GM18858 (cell line): Measurements from ENCODE around the gene GPR137B.

ENCODE experiments used
- ATAC-seq: cut with Tn5 transposase; IDR thresholded peaks from one replicate; pipeline ENCODE4 v1.9.1; 2021; ENCODE audit not compliant: unreplicated experiment

Gene GPR137B

DNA sequence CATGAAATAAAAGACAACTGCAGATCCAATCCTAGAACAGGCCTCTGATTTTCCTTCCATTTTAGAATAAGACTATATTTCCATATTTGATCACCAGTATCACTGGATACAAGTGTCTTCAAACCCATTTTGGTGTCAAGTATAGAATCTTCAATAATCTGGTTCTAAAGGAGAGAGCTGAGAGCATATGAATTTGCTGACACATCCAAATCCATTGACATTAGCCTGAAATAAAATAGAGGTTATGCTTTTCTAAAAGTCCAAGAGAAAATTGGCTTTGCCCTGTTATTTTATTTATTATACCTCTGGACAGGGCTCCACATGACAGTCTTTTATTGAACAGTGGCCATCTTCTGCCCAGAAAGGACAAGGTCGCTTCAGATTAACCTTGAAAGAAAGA lies 110.8 kb downstream of the GPR137B start:
- ATAC-seq: no peak

DNA sequence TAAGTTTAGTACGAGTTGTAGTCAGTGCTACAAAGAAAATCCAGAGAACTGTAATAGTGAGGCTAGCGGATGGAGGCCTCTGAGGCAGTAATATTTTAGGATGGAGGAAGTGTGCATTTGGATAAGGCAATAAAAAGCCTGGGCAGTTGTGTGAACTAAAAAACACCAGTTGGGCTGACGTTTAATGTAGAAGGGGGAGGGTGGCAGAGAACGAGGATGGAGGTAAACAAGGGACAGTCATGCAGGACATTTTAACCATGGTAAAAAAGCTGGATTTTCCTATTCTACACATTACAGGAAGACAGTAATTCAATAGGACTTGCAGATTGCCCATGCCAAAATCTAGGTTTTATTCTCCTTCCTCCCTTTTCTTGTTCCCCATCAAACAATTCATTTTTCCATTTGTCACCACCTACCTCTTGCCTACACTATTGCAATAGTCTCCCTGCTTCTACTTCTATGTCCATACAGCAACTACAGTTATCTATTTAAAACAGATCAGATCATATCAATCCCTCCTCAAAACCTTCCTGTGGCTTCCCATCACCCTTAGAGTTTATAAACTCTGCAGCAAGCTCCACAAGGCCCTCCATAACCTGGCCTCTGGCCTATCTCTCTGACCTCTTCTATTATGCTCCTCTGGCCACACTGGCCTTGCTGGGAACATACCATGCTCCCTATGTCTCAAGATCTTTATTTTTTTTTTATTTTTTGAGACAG lies 111.7 kb downstream of the GPR137B start:
- ATAC-seq: no peak

DNA sequence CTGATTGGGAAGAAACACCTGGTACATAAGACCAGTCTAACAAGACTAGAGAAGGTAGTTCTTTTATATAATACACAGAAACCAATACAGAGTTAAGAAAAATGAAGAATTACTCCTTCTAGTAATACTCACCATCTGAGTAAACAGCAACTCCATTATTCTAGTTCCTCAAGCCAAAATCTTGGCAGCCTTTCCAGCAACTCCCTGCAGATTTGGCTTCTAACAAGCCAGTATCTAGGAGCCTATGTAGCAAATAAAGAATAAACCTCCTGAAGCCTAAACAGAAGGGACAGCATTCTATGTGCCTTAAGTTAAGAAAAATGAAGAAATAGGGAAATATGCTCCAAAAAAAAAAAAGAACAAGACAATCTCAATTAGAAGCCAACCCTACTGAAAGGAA lies 114.9 kb downstream of the GPR137B start:
- no peak for ATAC-seq

DNA sequence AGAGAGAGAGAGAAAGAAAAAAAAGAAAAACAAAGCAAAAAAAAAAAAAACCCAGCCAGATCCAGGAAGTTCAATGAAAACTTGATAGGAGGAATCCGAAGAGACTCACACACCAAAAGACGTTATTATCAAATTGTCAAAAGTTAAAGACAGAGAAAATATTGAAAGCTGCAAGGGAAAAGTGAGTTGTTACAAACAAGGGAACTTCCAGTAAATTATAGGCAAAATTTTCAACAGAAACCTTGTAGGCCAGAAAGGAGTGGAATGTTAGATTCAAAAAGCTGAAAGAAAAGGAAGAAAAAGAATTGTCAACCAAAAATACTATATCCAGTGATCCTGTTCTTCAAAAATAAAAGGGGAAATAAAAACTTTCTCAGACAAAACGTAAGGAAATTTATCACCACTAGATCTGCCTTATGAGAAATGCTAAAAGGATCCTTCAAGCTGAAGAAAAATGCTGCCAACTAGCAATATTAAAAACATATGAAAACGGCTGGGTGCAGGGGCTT lies 115.8 kb downstream of the GPR137B start:
- ATAC-seq: no peak
